A673 (cell line): Measurements from ENCODE around the gene LCAT. TPM values are rescaled to one million over a fixed set of nuclear protein-coding genes. Genes with fewer than 3 reads are reported as not detected.

Experiments used
- BruUV-seq: library from RNA; stranded (reverse); fragments of 400-500 nt; replicated peaks from 2 replicates; lab custom pipeline; 2021; lab: Mats Ljungman, UMichigan
- CTCF ChIA-PET: fragments of 300-600 bp; sonication (Branson Sonifier 250); formaldehyde crosslinking; loops from one replicate; lab custom pipeline; 2022; ENCODE audit warnings: antibody characterized with exemption; lab: Charles Lee
- POLR2A ChIA-PET: fragments of 300-600 bp; sonication (Branson Sonifier 250); formaldehyde crosslinking; loops from one replicate; lab custom pipeline; 2022; ENCODE audit warnings: antibody characterized with exemption; ENCODE audit not compliant: low non-redundant PET; lab: Charles Lee
- DNase-seq: peaks from one replicate; pipeline ENCODE4 v3.0.0-alpha.2; 2015; ENCODE audit warnings: low spot score
- H3K27ac ChIP-seq: fragments of 200-600 bp; sonication (generic); 2 replicates; pipeline ENCODE4 v1.5.1; 2016; ENCODE audit warnings: mixed run types, low read depth, mild to moderate bottlenecking, mixed read lengths, antibody characterized with exemption, low read length; ENCODE audit not compliant: poor library complexity, severe bottlenecking
- H3K27me3 ChIP-seq: fragments of 200-600 bp; sonication (generic); replicated peaks from 2 replicates; pipeline ENCODE4 v1.6.1; 2017; ENCODE audit warnings: mixed run types, low read depth, mild to moderate bottlenecking, mixed read lengths, antibody characterized with exemption, low read length; ENCODE audit not compliant: insufficient read depth, poor library complexity
- H3K36me3 ChIP-seq: fragments of 200-600 bp; sonication (generic); 2 replicates; pipeline ENCODE4 v1.6.1; 2016; ENCODE audit warnings: mixed run types, mild to moderate bottlenecking, mixed read lengths, antibody characterized with exemption, low read length; ENCODE audit not compliant: insufficient read depth, poor library complexity, severe bottlenecking
- H3K4me1 ChIP-seq: fragments of 200-600 bp; sonication (generic); 2 replicates; pipeline ENCODE4 v1.6.1; 2017; ENCODE audit warnings: mixed run types, mild to moderate bottlenecking, mixed read lengths, antibody characterized with exemption, low read length; ENCODE audit not compliant: insufficient read depth, poor library complexity, severe bottlenecking
- H3K4me3 ChIP-seq: fragments of 200-600 bp; sonication (generic); 2 replicates; pipeline ENCODE4 v1.5.1; 2016; ENCODE audit warnings: low read depth, mixed run types, mild to moderate bottlenecking, mixed read lengths, low read length; ENCODE audit not compliant: poor library complexity, severe bottlenecking
- H3K9me3 ChIP-seq: fragments of 200-600 bp; sonication (generic); 2 replicates; pipeline ENCODE4 v1.6.1; 2016; ENCODE audit warnings: mixed run types, low read depth, mild to moderate bottlenecking, mixed read lengths, antibody characterized with exemption, low read length; ENCODE audit not compliant: poor library complexity, severe bottlenecking
- EZH2 ChIP-seq: fragments of 200-600 bp; sonication (generic); IDR thresholded peaks from 2 replicates; pipeline ENCODE4 v1.6.1; 2017; ENCODE audit warnings: borderline replicate concordance, low read depth, mild to moderate bottlenecking, mixed read lengths, antibody characterized with exemption, low read length; ENCODE audit not compliant: poor library complexity, severe bottlenecking
- intact Hi-C: fragments of 100-400 bp; cut with micrococcal nuclease; formaldehyde crosslinking; loops from one replicate; pipeline ENCODE4 v1.10.0; 2022; ENCODE audit not compliant: unreplicated experiment
- total RNA-seq: library from RNA; stranded (reverse); gene quantifications from 2 replicates; pipeline ENCODE4 v1.2.3, GENCODE V29; 2021
- TF ChIP-seq, protein P1 (sequence below): fragments of 300-800, 200-600 bp; sonication (generic); conservative IDR thresholded peaks from 2 replicates; pipeline ENCODE4 v1.5.1; 2017; ENCODE audit warnings: low read depth, mild to moderate bottlenecking, antibody characterized with exemption, low read length, moderate library complexity, mixed read lengths

Gene LCAT
- total RNA-seq, 1 experiment from 2014 or later: 17.6 TPM

DNA sequence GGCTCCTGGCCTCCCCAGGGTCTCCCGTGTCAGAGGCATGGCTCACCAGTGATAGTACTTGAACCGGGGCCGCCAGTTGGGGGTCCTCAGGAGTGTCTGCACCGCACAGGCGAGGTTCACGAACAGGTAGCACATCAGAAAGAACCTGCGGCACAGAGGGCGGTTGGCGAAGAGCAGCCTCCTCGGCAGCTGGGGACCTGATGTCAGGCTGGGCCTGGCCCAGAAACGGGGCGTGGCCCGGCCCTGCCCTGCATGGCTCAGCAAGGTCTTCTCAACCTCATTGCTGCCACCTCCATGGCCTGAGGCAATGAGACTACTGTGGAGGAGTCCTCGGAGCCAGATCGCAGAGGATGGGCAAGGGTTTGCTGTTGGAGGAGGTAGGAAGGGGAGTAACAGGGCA, 4.1 kb upstream of the LCAT start:
- H3K9me3 ChIP-seq: no peaks in the 10 kb centered on the region
- intact Hi-C loops: no loop called here
- no TSS peak for BruUV-seq
- peaks cover 43% of the 10 kb centered on the region for H3K36me3 ChIP-seq
- H3K4me3 ChIP-seq: no peak overlapping the region
- CTCF ChIA-PET: no interaction called here
- H3K4me1 ChIP-seq: no peaks in the 10 kb centered on the region
- H3K27ac ChIP-seq: no peak overlapping the region
- H3K27me3 ChIP-seq: no peaks in the 10 kb centered on the region
- POLR2A ChIA-PET: no interaction called here
- no peak for DNase-seq
- TF ChIP-seq, protein P1, sequence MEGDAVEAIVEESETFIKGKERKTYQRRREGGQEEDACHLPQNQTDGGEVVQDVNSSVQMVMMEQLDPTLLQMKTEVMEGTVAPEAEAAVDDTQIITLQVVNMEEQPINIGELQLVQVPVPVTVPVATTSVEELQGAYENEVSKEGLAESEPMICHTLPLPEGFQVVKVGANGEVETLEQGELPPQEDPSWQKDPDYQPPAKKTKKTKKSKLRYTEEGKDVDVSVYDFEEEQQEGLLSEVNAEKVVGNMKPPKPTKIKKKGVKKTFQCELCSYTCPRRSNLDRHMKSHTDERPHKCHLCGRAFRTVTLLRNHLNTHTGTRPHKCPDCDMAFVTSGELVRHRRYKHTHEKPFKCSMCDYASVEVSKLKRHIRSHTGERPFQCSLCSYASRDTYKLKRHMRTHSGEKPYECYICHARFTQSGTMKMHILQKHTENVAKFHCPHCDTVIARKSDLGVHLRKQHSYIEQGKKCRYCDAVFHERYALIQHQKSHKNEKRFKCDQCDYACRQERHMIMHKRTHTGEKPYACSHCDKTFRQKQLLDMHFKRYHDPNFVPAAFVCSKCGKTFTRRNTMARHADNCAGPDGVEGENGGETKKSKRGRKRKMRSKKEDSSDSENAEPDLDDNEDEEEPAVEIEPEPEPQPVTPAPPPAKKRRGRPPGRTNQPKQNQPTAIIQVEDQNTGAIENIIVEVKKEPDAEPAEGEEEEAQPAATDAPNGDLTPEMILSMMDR: no peak
- no peak for TF ChIP-seq EZH2

DNA sequence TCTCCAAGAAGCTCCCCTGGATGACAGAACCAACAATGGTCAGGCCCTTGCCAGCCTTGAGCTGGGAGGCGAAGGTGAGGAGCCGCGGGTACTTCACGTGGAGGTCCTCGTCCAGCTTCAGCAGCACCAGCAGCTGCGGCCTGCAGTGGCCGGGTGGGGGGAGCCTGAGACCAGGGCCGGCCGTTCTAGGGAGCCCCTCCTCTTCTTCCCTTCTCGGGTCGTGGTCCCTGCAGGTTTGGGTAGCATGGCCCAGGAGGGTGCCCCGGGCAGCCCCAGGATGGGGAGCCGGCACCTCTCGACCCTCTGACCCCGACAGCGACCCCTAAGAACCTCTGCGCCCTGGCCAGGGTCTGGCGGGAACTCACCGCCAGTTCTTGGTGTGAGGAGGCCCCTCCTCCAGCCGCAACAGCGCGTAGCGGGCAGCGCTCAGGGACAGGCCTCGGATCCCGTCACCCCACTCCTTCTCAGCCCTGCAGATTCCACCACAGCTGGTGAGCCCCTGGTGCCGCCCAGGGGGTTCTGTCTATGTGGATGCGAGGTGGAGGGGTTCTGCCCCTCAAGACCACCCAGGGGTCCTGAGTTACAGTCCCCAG, 3.1 kb upstream of the LCAT start:
- TF ChIP-seq, protein P1: no peak
- TF ChIP-seq EZH2: no peak
- DNase-seq: no peak
- CTCF ChIA-PET: no interaction called here
- Histone ChIP-seq H3K9me3 (no peaks in the 10 kb centered on the region), H3K4me1 (no peaks in the 10 kb centered on the region), H3K27ac (no peak overlapping the region), H3K36me3 (peaks cover 47% of the 10 kb centered on the region), H3K4me3 (no peak overlapping the region), H3K27me3 (no peaks in the 10 kb centered on the region)
- POLR2A ChIA-PET: interaction anchor here (0.7 kb wide), 2 partner anchors 8 to 12 kb away, joined by 3 to 5 read pairs; no protein-coding TSS in a partner anchor
- intact Hi-C loops: no loop called here
- no TSS peak for BruUV-seq

DNA sequence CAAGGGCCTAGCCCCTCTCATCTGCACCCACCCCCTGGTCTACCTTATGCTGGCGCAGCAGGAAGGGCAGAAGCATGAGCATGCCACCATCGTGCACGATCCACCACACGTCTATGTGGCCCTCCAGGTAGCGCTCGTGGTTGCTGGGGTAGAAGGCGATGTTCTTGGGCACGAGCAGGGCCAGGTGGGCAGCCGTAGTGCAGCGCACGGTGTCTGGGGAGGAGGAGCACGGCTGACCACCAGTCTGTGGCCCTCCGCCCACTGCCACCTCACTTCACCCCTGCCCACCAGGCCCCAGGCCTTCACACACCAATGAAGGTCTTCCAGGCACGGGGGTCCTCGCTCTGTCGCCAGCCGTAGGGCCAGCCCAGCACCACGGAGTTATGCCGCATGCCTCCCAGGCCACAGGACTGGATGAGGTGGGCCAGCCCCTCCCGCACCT, 2.2 kb upstream of the LCAT start:
- TF ChIP-seq EZH2: no peak
- TF ChIP-seq, protein P1: no peak
- H3K9me3 ChIP-seq: no peaks in the 10 kb centered on the region
- ChIA-PET CTCF (no interaction called here), POLR2A (interaction anchor here (0.7 kb wide), 2 partner anchors 9 to 13 kb away, joined by 3 to 5 read pairs; no protein-coding TSS in a partner anchor)
- no peak for DNase-seq
- H3K27ac ChIP-seq: no peak overlapping the region
- H3K27me3 ChIP-seq: no peaks in the 10 kb centered on the region
- H3K36me3 ChIP-seq: peaks cover 42% of the 10 kb centered on the region
- no peak overlapping the region for H3K4me3 ChIP-seq
- intact Hi-C loops: no loop called here
- H3K4me1 ChIP-seq: no peaks in the 10 kb centered on the region
- BruUV-seq: no TSS peak
